ENCODE data around the gene ZNF79. TPM values are rescaled to one million over a fixed set of nuclear protein-coding genes. Genes with fewer than 3 reads are reported as not detected.

Gene ZNF79
- total RNA-seq, 6 donors from 2014 or later, result 6.1 to 18.9 (median 9.2) TPM

- DNase-seq (no peak), ATAC-seq (ENCODE audit: low FRiP score in 2 of 2) (no peak)
- H3K4me1 ChIP-seq, result peaks cover 23 to 42% (median 26%) of the 10 kb centered on the region in 4 donors
- no peak for TF ChIP-seq POLR2A (IDR thresholded peaks at IDR 0.05)
- TF ChIP-seq POLR2AphosphoS5 (IDR thresholded peaks at IDR 0.05), result no peak
- TF ChIP-seq, protein P1, sequence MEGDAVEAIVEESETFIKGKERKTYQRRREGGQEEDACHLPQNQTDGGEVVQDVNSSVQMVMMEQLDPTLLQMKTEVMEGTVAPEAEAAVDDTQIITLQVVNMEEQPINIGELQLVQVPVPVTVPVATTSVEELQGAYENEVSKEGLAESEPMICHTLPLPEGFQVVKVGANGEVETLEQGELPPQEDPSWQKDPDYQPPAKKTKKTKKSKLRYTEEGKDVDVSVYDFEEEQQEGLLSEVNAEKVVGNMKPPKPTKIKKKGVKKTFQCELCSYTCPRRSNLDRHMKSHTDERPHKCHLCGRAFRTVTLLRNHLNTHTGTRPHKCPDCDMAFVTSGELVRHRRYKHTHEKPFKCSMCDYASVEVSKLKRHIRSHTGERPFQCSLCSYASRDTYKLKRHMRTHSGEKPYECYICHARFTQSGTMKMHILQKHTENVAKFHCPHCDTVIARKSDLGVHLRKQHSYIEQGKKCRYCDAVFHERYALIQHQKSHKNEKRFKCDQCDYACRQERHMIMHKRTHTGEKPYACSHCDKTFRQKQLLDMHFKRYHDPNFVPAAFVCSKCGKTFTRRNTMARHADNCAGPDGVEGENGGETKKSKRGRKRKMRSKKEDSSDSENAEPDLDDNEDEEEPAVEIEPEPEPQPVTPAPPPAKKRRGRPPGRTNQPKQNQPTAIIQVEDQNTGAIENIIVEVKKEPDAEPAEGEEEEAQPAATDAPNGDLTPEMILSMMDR (IDR thresholded peaks at IDR 0.05), result no peak
- no peak for TF ChIP-seq EP300 (IDR thresholded peaks at IDR 0.05)
- H3K4me3 ChIP-seq, result no peak overlapping the region
- H3K36me3 ChIP-seq, result peaks cover 0 to 36% (median 23%) of the 10 kb centered on the region in 4 donors
- no peak overlapping the region for H3K27ac ChIP-seq
- H3K27me3 ChIP-seq, result no peaks in the 10 kb centered on the region
- H3K9me3 ChIP-seq, result no peaks in the 10 kb centered on the region
- 90% methylated on average over 2 of the region's 2 CpGs for WGBS, 2 donors
Observed at GRCh38 chr9:127426756-127427155, 2.6 kb downstream of the ZNF79 start.

DNA sequence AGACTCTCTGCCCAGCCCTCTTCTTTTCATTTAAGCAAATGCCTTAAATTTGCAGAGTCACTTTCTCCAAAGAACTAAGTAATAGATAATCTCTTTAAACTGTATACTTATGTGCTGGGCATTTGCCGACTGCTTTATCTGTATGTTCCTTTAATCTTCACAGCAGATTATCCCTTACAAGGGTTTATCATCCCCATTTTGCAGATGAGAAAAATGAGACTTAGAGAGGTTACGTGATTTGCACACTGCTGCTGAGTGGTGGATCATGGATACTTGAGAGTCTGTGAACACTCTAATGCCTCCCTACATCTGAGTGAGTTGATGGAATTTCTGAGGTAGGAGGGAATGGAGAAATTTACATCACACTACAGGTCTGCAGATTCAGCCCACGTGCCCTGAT, 4.2 kb downstream of the ZNF79 start:
- TF ChIP-seq, protein P1 (IDR thresholded peaks at IDR 0.05), result no peak
- TF ChIP-seq EP300 (IDR thresholded peaks at IDR 0.05), result no peak
- no peak for TF ChIP-seq POLR2A (IDR thresholded peaks at IDR 0.05)
- no peak for TF ChIP-seq POLR2AphosphoS5 (IDR thresholded peaks at IDR 0.05)
- DNase-seq (no peak), ATAC-seq (ENCODE audit: low FRiP score in 2 of 2) (no peak)
- peaks cover 0 to 42% (median 27%) of the 10 kb centered on the region in 4 donors for H3K36me3 ChIP-seq
- no peak overlapping the region for H3K27ac ChIP-seq
- no peak overlapping the region for H3K4me3 ChIP-seq
- H3K27me3 ChIP-seq, result no peaks in the 10 kb centered on the region
- no peaks in the 10 kb centered on the region for H3K9me3 ChIP-seq
- peaks cover 14 to 27% (median 14%) of the 10 kb centered on the region in 4 donors for H3K4me1 ChIP-seq
- 91 to 92% methylated on average over 3 of the region's 3 CpGs for WGBS, 2 donors

- no peak overlapping the region for H3K4me3 ChIP-seq
- H3K27ac ChIP-seq, result no peak overlapping the region
- WGBS, 2 donors, result 94 to 96% methylated on average over 8 of the region's 8 CpGs
- H3K4me1 ChIP-seq, result peaks cover 4 to 16% (median 6%) of the 10 kb centered on the region in 4 donors
- DNase-seq (no peak), ATAC-seq (ENCODE audit: low FRiP score in 2 of 2) (no peak)
- H3K36me3 ChIP-seq, result peaks cover 7 to 63% (median 46%) of the 10 kb centered on the region in 4 donors
- H3K9me3 ChIP-seq, result no peaks in the 10 kb centered on the region
- H3K27me3 ChIP-seq, result no peaks in the 10 kb centered on the region
- TF ChIP-seq, protein P1 (IDR thresholded peaks at IDR 0.05), result no peak
- TF ChIP-seq EP300 (IDR thresholded peaks at IDR 0.05) (no peak), POLR2AphosphoS5 (IDR thresholded peaks at IDR 0.05) (no peak), POLR2A (IDR thresholded peaks at IDR 0.05) (no peak)
Observed at GRCh38 chr9:127430415-127430814, 6.2 kb downstream of the ZNF79 start.

- H3K4me3 ChIP-seq, result no peak overlapping the region
- H3K9me3 ChIP-seq, result no peaks in the 10 kb centered on the region
- DNase-seq (no peak), ATAC-seq (ENCODE audit: low FRiP score in 2 of 2) (no peak)
- WGBS, 2 donors, result 82 to 91% methylated on average over 12 of the region's 12 CpGs
- H3K27ac ChIP-seq, result no peak overlapping the region
- TF ChIP-seq, protein P1 (IDR thresholded peaks at IDR 0.05), result no peak
- TF ChIP-seq POLR2A (IDR thresholded peaks at IDR 0.05) (no peak), EP300 (IDR thresholded peaks at IDR 0.05) (no peak), POLR2AphosphoS5 (IDR thresholded peaks at IDR 0.05) (no peak)
- no peaks in the 10 kb centered on the region for H3K27me3 ChIP-seq
- H3K4me1 ChIP-seq, result no peaks in the 10 kb centered on the region
- peaks cover 39 to 99% (median 86%) of the 10 kb centered on the region in 4 donors for H3K36me3 ChIP-seq
Observed at GRCh38 chr9:127437497-127438264, 13.5 kb downstream of the ZNF79 start.

All from upper lobe of left lung (tissue), 6 donors.